SHP77 (cell line): ENCODE measurements around the gene OR5T2.

Experiments used
- DNase-seq, 2 experiments: peaks; one replicate each; lab custom pipeline; 2025; lab: John Stamatoyannopoulos, UW

Gene OR5T2

GRCh38 chr11:56234155-56234554, at the start of gene OR5T2:
OR5T2 (minus strand) TSS chr11:56234255; CDS start chr11:56233062, 1,193 bp downstream.
- DNase-seq = no peak

- no peak for DNase-seq
Observed at GRCh38 chr11:56273854-56274253, 39.8 kb upstream of the OR5T2 start, which contains the start of gene OR5T1. OR5T1 (plus strand) TSS chr11:56274154; CDS start chr11:56275639, 1,485 bp downstream.

GRCh38 chr11:56271092-56271491, 37.0 kb upstream of the OR5T2 start:
- no peak for DNase-seq

GRCh38 chr11:56251954-56252353, 17.9 kb upstream of the OR5T2 start, which contains the start of gene OR5T3:
OR5T3 (plus strand) TSS chr11:56252254; CDS start chr11:56252254, 0 bp downstream.
- no peak for DNase-seq

GRCh38 chr11:56219735-56220134, 14.3 kb downstream of the OR5T2 start:
- peak; percentile 0 to 2 for DNase-seq

GRCh38 chr11:56214537-56214936, 19.5 kb downstream of the OR5T2 start:
- no peak for DNase-seq

GRCh38 chr11:56207790-56208189, 26.3 kb downstream of the OR5T2 start:
- DNase-seq = no peak

- DNase-seq = no peak
Observed at GRCh38 chr11:56197367-56197766, 36.7 kb downstream of the OR5T2 start.

GRCh38 chr11:56196705-56197104, 37.4 kb downstream of the OR5T2 start:
- no peak for DNase-seq

- DNase-seq = no peak
Observed at GRCh38 chr11:56188602-56189001, 45.5 kb downstream of the OR5T2 start.

GRCh38 chr11:56183459-56183858, 50.6 kb downstream of the OR5T2 start:
- no peak for DNase-seq
